GM19397 (cell line): ENCODE data around the gene SEMA3D.
"Not testable (repeated sequence)": the region's sequence is repeated elsewhere in the genome, so short reads cannot be mapped to it uniquely, and the experiment has no call there.

Experiments
- ATAC-seq: cut with Tn5 transposase; IDR thresholded peaks from one replicate; pipeline ENCODE4 v1.9.1; 2021; ENCODE audit warnings: mild to moderate bottlenecking, moderate library complexity; ENCODE audit not compliant: unreplicated experiment

The SEMA3D gene

DNA sequence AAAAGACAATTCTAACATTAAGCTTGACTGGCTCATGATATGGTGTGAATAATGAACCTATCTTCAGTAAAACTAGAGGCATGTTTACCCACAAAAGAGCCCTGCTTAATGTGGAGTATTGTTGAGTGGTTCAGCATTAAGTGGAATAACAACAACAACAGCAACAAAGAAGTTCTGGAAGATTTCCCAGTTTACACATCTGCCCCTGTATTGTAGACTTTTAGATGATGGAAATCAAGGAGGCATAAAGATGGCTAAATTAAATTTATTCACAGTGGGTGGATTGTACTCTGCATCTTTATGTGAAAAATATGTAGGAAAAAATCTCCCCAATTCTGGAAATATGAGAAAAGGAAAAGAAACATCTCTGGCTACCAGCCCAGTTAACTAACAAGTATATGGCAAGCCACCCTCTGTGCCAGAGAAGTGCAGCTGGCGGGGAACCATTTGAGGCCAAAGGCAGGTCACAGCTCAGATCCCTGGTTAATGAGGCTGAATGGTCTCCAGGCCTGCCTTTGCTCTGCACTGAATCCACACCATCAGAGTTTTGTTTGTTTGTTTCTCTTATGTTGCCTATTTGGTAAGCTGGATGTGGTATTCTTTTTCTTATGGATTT lies 186.0 kb downstream of the SEMA3D start:
- no peak for ATAC-seq

DNA sequence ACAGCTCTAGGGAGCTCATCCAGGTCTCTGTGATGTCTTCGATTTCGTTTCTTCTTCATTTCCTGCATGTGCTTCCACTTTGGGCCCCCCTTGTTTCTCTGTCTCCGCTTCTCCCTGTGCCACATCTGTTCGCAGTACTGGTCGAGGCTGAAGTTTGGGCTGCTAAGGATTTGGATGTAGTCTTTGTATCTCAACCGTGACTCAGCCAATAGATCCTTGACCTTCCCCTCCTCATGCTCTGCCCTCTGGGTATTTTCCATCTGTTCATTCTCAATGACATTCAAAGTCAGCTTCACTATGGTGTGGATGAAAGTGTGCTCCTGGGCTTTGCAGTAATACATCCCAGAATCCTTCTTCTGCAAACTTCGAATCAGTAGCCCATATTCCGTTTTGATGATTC lies 187.4 kb downstream of the SEMA3D start:
- no peak for ATAC-seq

DNA sequence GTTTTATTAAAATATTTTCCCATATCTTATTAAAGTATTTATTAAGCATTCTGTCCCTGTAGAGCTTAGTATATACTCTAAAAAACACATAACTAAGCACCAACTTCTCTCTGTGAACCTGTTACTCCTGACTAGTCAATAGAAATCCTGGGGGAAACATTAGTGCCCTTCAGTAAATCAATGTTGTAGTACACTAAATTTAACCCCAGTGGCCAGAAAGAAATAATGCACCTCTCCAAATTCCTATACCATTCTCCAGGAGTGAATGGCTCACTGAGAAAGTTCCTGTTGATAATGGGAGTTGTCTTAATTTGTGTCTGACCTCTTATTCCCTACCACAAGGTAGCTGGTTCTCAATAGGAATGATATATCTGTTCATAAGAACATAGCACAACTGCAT lies 188.2 kb downstream of the SEMA3D start:
- ATAC-seq: no peak

DNA sequence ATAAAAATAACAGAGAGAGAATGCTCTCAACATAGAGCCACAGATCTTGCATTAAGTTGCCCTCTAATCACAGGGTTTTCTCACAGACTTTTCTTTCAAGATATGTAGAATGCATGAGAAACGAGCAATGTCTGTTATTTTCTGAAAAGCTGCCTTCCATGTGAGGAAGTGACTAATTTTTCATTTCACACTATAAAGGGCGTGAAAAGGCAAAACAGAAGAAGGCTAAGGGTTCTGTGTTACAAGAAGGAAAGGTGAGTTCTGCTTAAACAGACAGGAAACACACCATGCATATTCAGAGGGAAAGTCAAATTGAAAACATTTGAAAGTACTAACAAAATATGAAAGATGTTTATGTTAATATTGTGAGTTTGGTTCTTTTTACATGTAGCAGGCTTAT lies 189.2 kb downstream of the SEMA3D start:
- ATAC-seq: no peak

DNA sequence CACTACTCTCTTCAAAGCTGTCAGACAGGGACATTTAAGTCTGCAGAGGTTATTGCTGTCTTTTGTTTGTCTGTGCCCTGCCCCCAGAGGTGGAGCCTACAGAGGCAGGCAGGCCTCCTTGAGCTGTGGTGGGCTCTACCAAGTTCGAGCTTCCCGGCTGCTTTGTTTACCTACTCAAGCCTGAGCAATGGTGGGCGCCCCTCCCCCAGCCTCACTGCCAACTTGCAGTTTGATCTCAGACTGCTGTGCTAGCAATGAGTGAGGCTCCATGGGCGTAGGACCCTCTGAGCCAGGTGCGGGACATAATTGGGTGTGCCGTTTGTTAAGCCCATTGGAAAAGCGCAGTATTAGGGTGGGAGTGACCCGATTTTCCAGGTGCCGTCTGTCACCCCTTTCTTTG lies 193.9 kb downstream of the SEMA3D start:
- ATAC-seq: not testable (repeated sequence)

DNA sequence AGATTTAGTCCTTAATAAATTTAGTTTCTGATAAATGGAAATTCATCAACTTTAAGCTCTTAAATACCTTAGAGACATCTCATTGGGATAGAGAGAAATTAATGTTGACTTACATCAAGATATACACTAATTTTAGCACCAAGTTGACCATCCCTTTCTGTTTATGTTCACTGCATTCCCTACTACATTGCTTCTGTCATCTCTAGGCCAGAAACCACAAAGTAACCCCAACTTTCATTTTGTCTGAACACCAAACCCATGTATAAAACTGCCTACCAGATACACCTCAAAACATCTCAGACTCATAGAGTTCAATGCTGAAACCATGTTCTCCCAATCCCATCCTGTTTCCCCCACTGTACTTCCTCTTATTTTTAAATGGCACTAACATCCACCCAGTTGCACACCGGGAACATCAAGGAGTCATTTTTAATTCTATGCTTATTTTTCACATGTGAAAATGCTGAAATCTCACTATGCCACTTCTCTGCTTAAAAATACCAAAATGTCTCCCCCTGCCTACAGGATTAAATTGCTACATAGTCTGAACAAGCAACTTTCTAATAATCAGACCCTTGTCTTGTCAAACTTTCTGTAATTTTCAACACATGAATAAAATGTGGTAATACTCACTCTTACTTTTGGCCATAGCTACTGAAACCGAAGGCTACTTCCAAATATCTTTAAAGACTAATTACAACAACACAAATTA lies 201.6 kb downstream of the SEMA3D start:
- ATAC-seq: no peak

DNA sequence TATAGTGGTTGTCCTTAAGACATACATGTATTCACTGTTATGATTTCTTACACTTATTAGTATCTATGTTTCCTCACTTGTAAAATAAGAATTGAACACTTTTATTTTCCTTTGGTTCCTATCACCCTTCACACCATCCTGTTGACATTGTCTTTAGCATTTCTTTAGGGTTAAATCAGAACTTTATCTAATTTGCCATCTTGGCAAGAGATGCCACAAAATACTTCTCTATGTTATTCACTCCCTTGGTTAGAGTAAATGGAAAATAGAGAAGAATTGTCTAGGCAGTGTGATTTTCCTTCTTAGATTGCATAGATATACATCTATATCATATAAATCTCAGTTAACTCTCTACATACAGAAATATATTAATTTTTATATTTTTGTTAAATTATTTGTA lies 204.7 kb downstream of the SEMA3D start:
- no peak for ATAC-seq

DNA sequence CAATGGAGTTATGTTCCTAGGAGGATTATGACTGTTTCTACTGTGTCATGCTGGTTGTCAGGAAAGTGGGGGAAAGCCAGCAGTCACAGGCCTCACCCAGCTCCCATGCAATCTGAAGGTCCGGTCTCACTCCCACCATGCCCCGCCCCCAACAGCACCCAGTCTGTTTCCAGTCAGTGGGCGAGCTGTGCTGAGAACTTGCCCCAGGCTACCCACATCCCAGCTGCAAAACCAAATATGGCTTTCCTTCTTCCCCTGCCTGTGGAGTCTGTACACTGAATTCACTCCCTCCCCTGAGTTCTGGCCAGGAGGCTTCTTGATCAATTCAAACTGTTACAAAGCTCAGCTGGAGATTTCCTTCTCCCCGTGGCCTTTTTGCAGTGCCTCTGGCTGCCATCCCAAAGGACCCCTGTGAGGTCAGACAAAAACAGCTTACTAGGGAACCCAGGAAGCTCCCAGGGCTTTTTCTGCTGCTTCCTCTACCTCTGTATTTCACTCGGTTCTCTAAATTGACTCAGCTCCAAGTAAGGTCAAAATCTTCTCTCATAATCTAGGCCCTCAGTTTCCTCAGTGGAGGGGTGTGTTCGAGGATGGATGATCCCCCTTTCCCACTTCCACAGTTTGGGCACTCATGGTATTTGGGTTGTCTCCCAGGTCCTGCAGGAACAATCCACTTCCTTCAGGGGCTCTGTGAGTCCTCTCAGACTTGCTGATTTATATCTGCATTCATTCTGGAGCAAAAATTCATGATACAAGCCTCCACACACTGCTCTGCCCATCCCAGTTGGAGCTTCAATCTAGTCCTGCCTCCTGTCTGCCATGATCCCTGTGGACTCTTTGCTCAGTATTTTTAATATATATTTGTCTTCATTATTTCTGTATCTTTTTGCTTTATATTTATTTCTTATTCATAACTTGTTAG lies 205.5 kb downstream of the SEMA3D start:
- no peak for ATAC-seq

DNA sequence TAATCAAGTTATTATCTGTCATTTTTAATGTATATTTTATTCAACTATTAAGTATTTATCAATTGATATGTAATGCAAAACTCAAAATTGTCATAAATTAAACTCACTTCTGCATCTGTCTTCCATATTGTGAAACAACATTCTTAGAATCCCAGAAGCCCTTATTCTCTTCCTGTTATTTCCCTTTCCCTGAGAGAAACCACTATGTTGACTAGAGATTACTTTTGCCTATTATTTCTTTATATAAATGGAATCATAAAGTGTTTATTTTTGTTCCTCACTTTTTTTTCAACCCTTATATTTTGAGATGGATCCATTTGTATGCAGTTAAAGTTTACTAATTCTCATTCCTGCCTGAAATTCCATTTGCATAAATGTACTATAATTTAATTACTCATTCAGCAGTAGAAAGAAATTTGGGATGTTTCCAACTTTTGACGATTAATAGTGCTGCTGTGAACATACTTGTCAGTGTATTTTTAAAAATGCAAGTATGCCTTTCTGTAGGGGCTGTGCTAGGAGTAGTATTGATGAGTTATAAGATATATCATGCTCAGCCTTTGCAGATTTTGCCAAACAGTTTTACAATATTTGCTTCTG lies 211.2 kb downstream of the SEMA3D start:
- ATAC-seq: no peak

DNA sequence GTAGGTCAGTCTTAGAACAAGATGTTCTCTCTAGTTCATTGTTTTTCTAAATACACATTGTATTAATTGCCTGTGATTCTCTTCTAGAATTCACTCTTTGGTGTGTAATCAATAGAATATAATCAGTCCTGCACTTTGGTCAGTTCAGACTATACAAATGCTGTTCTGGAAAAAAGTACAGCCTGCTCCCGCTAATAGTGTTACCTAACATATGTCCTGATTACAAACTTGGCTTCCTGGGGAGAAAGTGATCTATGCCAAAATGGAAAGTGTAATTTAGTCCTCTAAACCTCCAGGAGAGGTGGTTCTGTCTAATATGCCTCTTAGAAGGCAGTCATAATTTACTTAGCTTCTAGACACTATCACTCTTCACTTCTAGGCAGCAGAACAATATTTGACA lies 215.5 kb downstream of the SEMA3D start:
- ATAC-seq: no peak

DNA sequence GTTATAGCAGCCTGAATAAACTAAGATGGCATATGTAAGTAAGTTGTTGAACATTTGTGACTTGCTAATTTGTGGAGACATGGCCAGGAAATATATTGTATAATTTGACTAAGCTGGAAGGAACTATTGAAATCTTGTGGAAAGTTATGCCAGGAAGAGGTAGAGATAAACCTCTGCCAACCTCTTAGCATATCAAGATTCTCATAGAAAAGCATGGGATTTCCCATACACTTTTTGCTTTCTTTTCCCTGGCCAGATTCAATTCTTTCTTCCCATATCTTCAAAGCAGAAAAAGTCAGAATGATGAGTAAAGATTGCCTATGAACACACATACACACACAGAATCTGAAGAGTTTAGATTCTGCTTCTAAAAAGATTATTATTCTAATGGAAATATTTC lies 216.2 kb downstream of the SEMA3D start:
- ATAC-seq: no peak

DNA sequence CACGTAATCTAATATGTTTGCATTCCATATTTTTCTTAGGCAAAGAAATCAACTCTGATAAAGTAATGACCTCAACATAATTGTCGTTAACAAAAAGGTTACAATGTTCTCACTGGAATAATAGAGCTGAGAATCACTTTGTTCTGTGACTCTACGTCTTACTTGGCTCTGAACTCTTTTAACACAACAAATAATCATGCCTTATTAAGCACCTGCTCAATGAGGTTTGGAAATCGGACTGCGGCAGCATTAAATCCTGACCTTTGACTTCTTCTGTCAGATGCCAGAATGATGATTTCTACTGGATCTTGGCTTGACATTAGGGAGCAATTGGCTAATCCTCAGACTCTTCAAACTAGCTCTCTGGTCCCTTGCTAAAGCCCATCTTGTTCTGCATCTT lies 233.6 kb downstream of the SEMA3D start:
- ATAC-seq: no peak

DNA sequence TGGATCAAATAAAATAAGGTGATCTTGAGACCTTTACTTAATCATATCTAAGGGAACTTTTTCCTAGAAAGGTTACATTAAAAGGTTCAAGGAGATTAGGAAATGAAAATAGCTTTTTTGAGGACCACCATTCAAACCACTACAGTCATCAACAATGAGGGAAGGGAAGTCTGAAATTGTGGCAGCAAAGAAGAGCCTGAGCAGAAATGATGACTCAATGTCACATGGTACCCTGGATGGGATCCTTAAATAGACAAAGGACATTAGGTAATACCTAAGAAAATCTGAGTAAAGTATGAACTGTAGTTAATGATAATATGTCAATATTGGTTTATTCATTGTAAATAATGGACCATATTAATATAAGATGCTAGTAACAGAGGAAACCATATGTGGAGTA lies 236.0 kb downstream of the SEMA3D start:
- ATAC-seq: no peak

DNA sequence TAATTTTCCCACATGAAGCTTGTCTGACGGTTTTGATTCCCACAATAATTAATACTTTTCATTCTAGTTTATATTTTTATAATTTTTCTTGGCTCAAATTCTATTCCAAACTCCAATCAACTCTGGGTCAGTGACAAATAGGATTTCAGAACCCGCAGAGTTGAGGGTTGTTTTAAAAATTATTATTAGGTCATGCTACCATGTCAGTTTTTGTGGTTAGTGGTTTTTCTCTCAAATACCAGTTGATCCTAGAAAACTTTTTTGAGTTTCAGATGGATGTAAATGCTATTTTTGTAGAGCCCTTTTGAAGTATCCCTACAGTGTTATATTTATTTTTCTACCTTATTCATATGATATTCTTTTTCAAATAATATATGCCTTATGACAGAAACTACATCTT lies 237.4 kb downstream of the SEMA3D start:
- ATAC-seq: no peak

DNA sequence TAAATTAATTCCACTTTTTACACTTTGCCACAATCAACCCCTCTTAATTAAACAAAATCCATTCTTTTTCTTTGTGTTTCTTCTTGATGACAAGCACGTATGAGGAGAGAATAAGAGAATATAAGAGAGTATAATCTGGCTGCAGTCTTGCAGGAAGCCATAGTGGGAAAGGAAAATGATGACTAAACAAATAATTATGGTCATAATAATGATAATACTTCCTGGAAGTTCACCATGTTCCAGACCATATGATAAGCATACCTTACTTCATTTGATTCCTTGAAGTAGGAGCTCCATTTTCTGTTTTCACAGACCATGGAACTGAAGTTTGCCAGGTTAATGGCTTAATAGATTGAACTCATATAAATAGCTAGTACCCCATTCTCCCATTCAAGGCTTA lies 237.8 kb downstream of the SEMA3D start:
- no peak for ATAC-seq

DNA sequence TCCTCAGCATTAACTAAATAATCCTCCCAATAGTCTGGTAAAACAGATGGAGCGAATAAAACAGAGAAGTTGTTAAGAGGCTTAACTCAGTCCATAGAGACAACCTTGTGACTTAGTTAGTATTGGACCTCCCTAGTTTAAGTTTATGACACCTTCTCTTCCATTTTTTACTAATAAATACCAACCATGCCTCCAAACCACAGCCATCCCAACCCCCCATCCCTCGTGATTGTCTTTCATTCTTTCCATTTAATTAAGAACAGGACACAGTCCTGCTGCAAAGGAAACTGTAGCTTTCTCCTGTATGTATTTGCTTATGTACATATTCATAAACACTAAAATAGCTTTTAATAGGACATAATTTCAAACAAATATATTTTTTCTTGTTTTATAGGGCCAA lies 238.2 kb downstream of the SEMA3D start:
- no peak for ATAC-seq

DNA sequence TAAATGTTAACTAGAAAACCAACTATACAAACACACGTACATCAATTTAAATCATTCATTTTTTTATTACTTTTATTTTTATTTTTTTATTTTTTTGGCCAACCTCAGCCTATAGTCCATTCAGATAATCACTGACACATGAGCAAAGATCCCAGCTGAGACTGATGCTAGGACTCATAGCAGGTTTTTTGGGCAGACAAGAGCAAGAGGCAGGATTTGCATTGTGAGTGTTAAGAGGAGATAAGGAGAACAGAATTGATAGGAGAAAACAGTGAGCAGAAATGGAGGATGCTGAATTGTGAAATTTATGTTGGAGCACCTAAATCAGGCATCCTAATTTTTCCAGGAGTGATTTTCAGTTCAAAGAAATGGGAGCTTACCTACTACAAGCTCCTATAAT lies 240.3 kb downstream of the SEMA3D start:
- no peak for ATAC-seq
